LoVo (cell line): ENCODE measurements around the gene SURF4.

Experiments used
- DNase-seq: peaks from one replicate; pipeline ENCODE4 v3.0.0-alpha.2; 2016; ENCODE audit warnings: low spot score

The SURF4 gene

DNA sequence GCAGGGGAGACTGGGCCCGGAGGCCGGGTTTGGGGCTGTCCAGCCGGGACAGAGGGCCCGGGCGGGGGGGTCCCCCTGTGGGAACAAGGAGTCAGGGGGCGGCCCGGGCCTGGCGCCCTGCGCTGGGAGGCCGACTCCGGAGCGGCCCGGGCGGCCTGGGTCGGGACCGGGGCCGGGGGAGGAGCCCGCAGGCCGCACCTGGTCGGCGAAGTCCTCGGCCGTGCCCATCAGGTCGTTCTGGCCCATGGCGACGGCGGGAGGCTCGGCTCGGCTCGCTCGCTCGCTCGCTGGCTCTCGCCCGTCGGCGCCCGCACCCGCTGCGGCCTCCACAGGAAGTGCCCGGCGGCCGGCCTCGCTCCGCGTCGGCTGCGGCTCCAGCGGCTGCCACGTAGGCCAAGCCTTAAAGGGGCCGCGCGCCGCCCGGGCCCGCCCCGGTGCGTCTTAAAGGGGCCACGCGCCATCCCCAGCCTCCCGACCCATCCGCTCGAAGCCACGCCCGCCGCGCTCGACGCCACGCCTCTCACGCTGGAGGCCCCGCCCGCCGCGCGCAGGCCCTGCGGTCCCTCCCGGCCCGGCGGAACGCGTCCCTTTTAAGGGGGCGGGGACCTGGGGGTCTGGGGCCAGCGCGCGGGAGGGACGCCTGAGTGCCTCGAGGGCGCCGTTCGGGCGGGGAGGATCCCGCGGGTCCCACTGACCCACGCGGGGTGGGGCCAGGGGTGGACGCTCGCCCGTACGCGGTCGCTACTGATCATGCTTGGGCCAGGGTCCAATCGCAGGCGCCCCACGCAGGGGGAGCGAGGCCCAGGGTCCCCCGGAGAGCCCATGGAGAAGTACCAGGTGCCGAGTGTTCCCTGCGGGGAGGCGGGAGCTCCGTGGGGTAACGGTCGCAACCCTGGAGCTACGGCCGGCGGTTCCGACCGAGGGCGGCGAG, at the start of gene SURF4, which contains the start of gene STKLD1:
SURF4 (minus strand) TSS at position 337 of the 931 bp plus-strand sequence; CDS start at position 246, 91 bp downstream.
STKLD1 (plus strand) TSS at position 643 of the 931 bp plus-strand sequence; CDS start at position 751, 108 bp downstream.
- DNase-seq: peak; percentile 96

DNA sequence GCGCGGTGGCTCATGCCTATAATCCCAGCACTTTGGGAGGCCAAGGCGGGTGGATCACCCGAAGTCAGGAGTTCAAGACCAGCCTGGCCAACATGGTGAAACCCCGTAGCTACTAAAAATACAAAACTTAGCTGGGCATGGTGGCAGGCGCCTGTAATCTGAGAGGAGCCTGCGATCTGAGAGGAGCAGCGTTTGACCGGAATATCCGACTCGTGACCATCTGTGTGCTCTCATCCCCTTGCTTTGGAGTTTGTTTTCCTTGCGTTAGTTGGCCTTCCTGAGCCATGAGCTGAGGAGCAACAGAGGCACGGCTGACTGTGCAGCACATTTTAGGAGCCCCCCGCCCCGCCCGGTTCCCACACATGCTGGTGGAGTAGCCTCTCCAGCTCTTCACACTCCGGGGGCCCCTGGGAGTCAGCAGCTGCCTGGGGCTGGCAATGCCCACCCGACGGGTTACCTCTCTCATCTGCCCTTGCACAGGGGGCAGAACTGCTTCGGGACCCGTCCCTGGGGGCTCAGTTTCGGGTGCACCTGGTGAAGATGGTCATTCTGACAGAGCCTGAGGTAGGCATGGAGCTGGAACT, 49.3 kb upstream of the SURF4 start:
- no peak for DNase-seq

DNA sequence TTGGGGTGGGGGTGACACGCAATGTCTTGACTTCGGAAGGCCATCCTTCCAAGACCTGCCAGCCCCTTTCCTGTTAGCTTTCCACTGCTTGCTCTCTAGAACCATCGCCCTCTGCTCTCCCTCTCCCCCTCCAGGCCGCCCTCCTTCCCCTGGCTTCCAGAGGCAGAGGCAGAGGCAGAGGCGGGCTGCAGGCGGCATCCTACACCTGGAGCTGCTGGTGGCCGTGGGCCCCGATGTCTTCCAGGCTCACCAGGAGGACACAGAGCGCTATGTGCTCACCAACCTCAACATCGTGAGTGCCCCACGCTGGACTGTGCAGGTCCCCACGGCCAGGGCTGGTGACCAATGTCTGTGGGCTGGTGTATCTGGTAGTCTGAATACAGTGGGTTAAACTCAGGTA, 48.3 kb upstream of the SURF4 start:
- no peak for DNase-seq

DNA sequence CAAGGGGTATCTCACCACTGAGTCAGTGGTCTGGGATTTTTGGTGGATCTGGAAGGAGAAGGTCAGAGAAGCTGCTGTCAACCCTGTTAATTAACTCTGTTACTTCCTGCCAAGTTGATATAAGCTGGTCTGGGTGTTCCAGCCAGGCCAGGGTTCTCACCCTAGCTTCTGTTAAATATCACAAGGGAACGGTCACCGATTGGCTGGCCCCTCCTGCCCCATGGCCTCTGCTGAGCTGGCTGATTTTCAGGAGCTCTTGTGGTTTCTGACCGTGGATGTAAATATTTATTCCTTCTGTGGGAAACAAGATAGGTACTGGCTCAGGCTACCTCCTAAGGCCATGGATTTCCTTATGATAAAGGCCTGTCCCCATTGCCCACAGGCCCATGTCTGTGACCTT, 47.4 kb upstream of the SURF4 start:
- no peak for DNase-seq

- DNase-seq: no peak
Measured at GRCh38 chr9:133421615-133422542, 46.0 kb upstream of the SURF4 start, which contains the start of gene ADAMTS13. Gene ADAMTS13 (plus strand): TSS chr9:133422367. CDS start chr9:133422444, 77 bp downstream.

DNA sequence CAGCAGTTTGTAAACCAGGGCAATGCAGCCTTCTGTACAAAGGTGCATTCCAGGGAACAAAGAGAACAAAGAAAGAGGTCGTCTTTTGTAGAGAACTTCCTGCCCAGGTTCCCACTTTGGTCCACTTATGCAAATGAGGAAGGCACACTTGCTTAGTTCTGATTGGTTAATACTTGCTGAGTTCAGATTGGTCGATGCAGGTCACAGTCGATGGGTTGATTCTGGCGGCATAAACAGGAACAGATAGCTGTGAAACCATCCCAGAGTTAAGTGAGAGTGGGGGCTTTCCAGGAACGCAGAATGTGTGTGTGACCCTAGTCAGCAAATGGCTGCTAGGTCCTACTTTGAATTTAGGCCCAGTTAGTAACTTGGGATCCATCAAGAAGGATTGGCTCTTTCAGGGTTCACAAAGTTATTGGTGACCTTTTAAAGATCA, 44.5 kb upstream of the SURF4 start:
- DNase-seq: no peak

DNA sequence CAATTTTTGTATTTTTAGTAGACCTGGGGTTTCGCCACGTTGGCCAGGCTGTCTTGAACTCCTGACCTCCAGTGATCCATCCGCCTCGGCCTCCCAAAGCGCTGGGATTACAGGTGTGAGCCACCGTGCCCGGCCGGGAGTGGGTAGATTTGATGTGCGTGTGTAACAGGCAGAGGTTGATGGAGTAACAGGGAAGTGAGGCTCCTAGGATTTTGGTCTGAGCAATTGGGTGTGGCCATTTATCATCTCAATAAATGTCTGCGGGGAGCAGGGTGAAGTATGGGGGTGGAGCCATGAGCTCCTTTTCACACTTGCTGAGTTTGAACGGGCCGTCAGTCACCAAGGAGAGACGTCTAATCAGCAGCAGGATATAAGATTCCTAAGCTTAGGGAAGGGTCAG, 43.1 kb upstream of the SURF4 start:
- DNase-seq: peak; percentile 77

GRCh38 chr9:133417541-133418461, 41.9 kb upstream of the SURF4 start, which contains the start of gene REXO4:
Gene REXO4 (minus strand): TSS chr9:133418010. CDS start chr9:133417844, 166 bp downstream.
- peak; percentile 84 for DNase-seq

DNA sequence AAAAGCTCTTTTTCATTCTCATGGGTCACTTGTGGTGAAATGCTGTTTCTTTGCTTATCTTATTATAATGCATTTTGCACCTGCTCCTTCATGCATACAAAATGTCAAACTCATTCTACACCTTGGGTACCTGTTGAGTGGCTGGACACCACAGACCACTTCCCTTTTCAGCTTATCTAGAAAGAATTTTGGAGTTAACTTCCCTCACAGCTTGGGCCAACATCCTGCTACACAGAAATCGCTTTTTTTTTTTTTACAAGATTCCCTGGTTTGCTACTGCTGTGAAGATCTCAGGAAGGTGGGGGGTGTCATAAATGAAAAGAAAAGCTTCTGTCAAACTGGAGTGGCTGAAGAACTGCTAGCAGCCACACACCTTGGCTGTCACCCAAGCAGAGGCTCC, 39.3 kb upstream of the SURF4 start:
- DNase-seq: no peak

GRCh38 chr9:133408042-133408441, 32.2 kb upstream of the SURF4 start:
- no peak for DNase-seq

DNA sequence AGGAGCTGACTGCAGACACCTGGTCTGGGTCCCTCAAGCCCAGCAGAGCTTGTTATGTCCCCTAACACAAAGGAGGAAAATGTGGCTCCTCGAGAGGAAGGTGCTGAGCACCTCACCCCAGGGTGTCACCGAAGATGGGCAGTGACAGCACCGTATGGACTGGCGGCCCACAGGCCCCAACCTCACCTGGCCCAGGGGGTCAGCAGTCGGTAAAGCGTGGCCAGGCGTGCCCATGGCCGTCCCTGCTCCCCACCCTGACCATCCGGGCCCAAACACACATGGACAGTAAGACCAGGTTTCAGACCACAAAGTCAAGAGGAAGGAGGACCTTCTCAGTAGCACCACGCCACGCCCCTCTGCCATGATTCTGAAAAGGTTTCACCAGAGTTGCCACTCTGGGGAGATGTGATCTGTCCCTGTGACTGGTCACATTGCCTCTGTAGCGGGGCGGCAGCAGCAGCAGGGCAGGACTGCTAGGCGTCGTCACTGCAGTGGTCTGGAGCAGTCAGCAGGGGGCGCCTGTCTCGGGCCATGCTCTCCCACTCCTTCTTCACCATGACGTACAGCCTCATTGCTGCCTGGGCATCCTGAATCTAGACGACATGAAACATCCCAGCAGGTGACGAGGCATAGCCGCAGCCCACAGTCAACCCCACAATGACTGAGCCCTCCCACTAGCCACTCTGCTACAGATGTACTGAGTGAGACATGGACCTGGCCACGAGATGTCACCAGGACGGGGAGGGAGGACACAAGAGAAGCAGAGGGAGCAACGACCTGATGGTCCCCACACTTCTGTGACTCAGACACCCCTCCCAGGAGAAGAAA, 30.8 kb upstream of the SURF4 start:
- peak; percentile 52 for DNase-seq

GRCh38 chr9:133405508-133406438, 29.9 kb upstream of the SURF4 start:
- no peak for DNase-seq

DNA sequence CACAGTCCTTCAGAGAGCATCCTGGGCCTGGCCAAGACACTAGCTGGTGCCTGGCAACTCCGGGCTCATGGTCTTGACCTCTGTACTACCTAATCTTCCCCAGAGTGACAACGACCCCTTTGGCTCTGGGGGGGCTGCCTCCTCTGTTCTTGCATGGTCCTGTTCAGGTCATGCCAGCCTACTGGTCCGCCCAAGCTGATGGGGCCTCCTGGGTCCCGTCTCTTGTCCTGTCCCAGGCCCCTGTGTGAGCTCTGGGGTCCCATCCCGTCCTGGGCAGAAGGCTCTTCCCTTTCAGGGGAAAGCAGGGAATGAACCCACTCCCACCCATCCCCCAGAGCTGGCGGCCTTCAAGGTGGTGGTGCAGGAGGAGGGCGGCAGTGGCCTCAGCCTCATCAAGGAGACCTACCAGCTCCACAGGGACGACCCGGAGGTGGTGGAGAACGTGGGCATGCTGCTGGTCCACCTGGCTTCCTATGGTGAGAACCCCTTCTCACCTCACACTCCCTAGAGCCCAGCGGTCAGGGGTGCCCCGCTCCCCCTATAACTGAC, 28.7 kb upstream of the SURF4 start:
- no peak for DNase-seq

- DNase-seq: no peak
Measured at GRCh38 chr9:133403766-133404453, 28.1 kb upstream of the SURF4 start.

GRCh38 chr9:133402689-133403088, 26.8 kb upstream of the SURF4 start:
- no peak for DNase-seq

DNA sequence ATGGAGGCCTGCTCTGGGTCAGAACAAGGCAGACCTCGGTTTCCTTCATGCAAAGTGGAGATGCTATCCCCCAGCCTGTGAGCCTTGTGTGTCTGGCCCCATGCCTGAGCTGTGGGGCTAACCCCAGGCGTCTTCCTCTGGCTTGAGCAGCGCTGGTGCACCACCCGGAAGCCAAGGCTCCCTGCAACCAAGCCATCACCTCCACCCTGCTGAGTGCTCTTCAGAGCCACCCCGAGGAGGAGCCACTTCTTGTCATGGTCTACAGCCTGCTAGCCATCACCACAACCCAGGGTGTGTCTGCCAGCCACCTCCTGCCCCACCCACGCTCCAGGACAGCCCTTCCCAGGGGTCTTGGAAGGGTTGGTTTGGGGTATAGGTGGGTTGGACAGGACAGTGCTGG, 25.7 kb upstream of the SURF4 start:
- DNase-seq: no peak

GRCh38 chr9:133400292-133400691, 24.4 kb upstream of the SURF4 start:
- no peak for DNase-seq

- DNase-seq: no peak
Measured at GRCh38 chr9:133397895-133398294, 22.0 kb upstream of the SURF4 start.
